NB4 (cell line): Measurements from ENCODE around the gene STT3A.

Source experiments
- POLR2A ChIP-seq: IDR thresholded peaks from 2 replicates; pipeline ENCODE4 v1.6.1; 2011; ENCODE audit warnings: mild to moderate bottlenecking; ENCODE audit not compliant: insufficient read length; ENCODE audit errors: extremely low read depth
- TF ChIP-seq, protein P1 (sequence below): IDR thresholded peaks from one replicate; pipeline ENCODE4 v1.5.1; 2012; ENCODE audit warnings: low read depth, low read length

DNA sequence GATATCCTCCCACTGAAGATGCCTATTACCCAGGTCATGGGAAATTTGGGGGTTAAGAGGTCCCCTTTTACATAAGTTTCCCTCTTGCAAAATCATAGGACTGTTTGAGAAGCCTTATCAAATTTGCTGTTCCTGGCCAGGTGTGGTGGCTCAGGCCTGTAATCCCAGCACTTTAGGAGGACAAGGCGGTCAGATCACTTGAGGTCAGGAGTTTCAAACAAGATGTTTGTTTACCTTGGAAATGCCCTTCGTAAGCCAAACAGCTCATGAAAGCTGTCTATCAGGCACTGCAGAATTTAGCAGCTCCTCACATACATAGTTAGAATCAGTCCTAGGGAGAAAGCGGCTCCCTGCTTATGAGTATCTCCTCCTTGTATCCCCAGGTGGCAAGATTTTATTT lies 28.3 kb upstream of the STT3A start:
- TF ChIP-seq POLR2A = no peak
- TF ChIP-seq, protein P1, sequence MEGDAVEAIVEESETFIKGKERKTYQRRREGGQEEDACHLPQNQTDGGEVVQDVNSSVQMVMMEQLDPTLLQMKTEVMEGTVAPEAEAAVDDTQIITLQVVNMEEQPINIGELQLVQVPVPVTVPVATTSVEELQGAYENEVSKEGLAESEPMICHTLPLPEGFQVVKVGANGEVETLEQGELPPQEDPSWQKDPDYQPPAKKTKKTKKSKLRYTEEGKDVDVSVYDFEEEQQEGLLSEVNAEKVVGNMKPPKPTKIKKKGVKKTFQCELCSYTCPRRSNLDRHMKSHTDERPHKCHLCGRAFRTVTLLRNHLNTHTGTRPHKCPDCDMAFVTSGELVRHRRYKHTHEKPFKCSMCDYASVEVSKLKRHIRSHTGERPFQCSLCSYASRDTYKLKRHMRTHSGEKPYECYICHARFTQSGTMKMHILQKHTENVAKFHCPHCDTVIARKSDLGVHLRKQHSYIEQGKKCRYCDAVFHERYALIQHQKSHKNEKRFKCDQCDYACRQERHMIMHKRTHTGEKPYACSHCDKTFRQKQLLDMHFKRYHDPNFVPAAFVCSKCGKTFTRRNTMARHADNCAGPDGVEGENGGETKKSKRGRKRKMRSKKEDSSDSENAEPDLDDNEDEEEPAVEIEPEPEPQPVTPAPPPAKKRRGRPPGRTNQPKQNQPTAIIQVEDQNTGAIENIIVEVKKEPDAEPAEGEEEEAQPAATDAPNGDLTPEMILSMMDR = no peak
